HCT116 (cell line): ENCODE results near the gene MYH14.

Experiments
- CTCF ChIP-seq, 3 experiments: fragments of 200-600 bp in 1 of 3; sonication (generic) in 1 of 3; IDR thresholded peaks in 2 of 3; conservative IDR thresholded peaks in 1 of 3; 2 replicates each; pipeline ENCODE4 v1.5.1; 2012 to 2017; ENCODE audit warnings: low read depth in 2 of 3, low read length in 2 of 3, antibody characterized with exemption in 1 of 3, borderline replicate concordance in 1 of 3, control low read depth in 1 of 3, mild to moderate bottlenecking in 1 of 3, mixed read lengths in 1 of 3, mixed run types in 1 of 3, moderate library complexity in 1 of 3; ENCODE audit not compliant: insufficient read depth in 1 of 3
- POLR2AphosphoS5 ChIP-seq: IDR thresholded peaks from 2 replicates; pipeline ENCODE4 v1.6.1; 2011; ENCODE audit warnings: mild to moderate bottlenecking, low read depth, low read length, moderate library complexity
- YY1 ChIP-seq: IDR thresholded peaks from 2 replicates; pipeline ENCODE4 v1.6.1; 2011; ENCODE audit warnings: low read length, low read depth, moderate library complexity, mild to moderate bottlenecking; ENCODE audit not compliant: insufficient replicate concordance; ENCODE audit errors: extremely low read depth
- ZNF274 ChIP-seq: fragments of 200-500 bp; sonication (Bioruptor generic); IDR thresholded peaks from 2 replicates; pipeline ENCODE4 v1.6.1; 2014; ENCODE audit warnings: mild to moderate bottlenecking, low read depth, low read length, inconsistent platforms

GRCh38 chr19:50334741-50335421, 131.5 kb downstream of the MYH14 start:
- no peak for TF ChIP-seq CTCF (IDR thresholded peaks at IDR 0.05 in 2 of 3, conservative IDR thresholded peaks at IDR 0.05 in 1 of 3; ENCODE audit: borderline replicate concordance in 1 of 3, insufficient read depth in 1 of 3, low read depth in 2 of 3, low read length in 2 of 3)
- no peak for TF ChIP-seq POLR2AphosphoS5
- no peak for TF ChIP-seq YY1
- TF ChIP-seq ZNF274 = no peak
